ENCODE data around the gene CEP170B. TPM values are rescaled to one million over a fixed set of nuclear protein-coding genes. Genes with fewer than 3 reads are reported as not detected.
"Not testable (repeated sequence)": the region's sequence is repeated elsewhere in the genome, so short reads cannot be mapped to it uniquely, and the experiment has no call there.

Gene CEP170B
- total and polyA plus RNA-seq, 2 donors (not counting 1 experiment from before 2014, with no cell fraction given): 4.0 to 13.9 TPM

- no peaks in the 10 kb centered on the region for H3K9me3 ChIP-seq (ENCODE audit: control insufficient read depth, insufficient read depth, low read depth, low read length)
- DNase-seq (ENCODE audit: low read depth in 2 of 2): peak; percentile 24 to 48
- peak overlapping the region; percentile 24 to 60 (median 42) for H3K4me3 ChIP-seq (replicated peaks in 1 of 4; ENCODE audit: control extremely low read depth in 1 of 4, insufficient read depth in 1 of 4, low read depth in 3 of 4, low read length in 4 of 4)
- no peak overlapping the region for H3K27ac ChIP-seq (ENCODE audit: insufficient read depth, low read length)
- no peaks in the 10 kb centered on the region for H3K36me3 ChIP-seq (ENCODE audit: control insufficient read depth, insufficient read depth, low read length)
- peaks cover 5% of the 10 kb centered on the region for H3K4me1 ChIP-seq (ENCODE audit: control insufficient read depth, extremely low read depth, insufficient read depth, low read length)
- H2AFZ ChIP-seq (ENCODE audit: low read length): peak overlapping the region; percentile 24
- peak overlapping the region; percentile 26 for H3K9ac ChIP-seq (ENCODE audit: insufficient read depth, low read length)
- no peaks in the 10 kb centered on the region for H3K27me3 ChIP-seq (ENCODE audit: control insufficient read depth, insufficient read depth, low read length)
- TF ChIP-seq CTCF (conservative IDR thresholded peaks at IDR 0.05 in 1 of 2, IDR thresholded peaks at IDR 0.05 in 1 of 2; ENCODE audit: low read depth in 1 of 2, low read length in 2 of 2): peak; percentile 48 to 52
- no peak for TF ChIP-seq EZH2 (IDR thresholded peaks at IDR 0.05; ENCODE audit: low read length, missing control alignments)
- H3K4me2 ChIP-seq (ENCODE audit: extremely low read depth, insufficient read depth, low read length): peak overlapping the region; percentile 62
- no peaks in the 10 kb centered on the region for H4K20me1 ChIP-seq (ENCODE audit: control insufficient read depth, extremely low read depth, insufficient read depth, low read length)
- H3K79me2 ChIP-seq (ENCODE audit: control insufficient read depth, insufficient read depth, low read length): no peaks in the 10 kb centered on the region
Measured at GRCh38 chr14:104827177-104828055, 37.7 kb upstream of the CEP170B start.

GRCh38 chr14:104830781-104831180 is 34.3 kb upstream of the CEP170B start:
- no peak for DNase-seq (ENCODE audit: low read depth in 2 of 2)
- H4K20me1 ChIP-seq (ENCODE audit: control insufficient read depth, extremely low read depth, insufficient read depth, low read length): no peaks in the 10 kb centered on the region
- no peak overlapping the region for H3K9ac ChIP-seq (ENCODE audit: insufficient read depth, low read length)
- H3K36me3 ChIP-seq (ENCODE audit: control insufficient read depth, insufficient read depth, low read length): no peaks in the 10 kb centered on the region
- H3K9me3 ChIP-seq (ENCODE audit: control insufficient read depth, insufficient read depth, low read depth, low read length): no peaks in the 10 kb centered on the region
- no peaks in the 10 kb centered on the region for H3K27me3 ChIP-seq (ENCODE audit: control insufficient read depth, insufficient read depth, low read length)
- H3K4me1 ChIP-seq (ENCODE audit: control insufficient read depth, extremely low read depth, insufficient read depth, low read length): peaks cover 3% of the 10 kb centered on the region
- no peaks in the 10 kb centered on the region for H3K79me2 ChIP-seq (ENCODE audit: control insufficient read depth, insufficient read depth, low read length)
- TF ChIP-seq EZH2 (IDR thresholded peaks at IDR 0.05; ENCODE audit: low read length, missing control alignments): no peak
- TF ChIP-seq CTCF (conservative IDR thresholded peaks at IDR 0.05 in 1 of 2, IDR thresholded peaks at IDR 0.05 in 1 of 2; ENCODE audit: low read depth in 1 of 2, low read length in 2 of 2): no peak
- H3K27ac ChIP-seq (ENCODE audit: insufficient read depth, low read length): no peak overlapping the region
- H3K4me3 ChIP-seq (replicated peaks in 1 of 4; ENCODE audit: control extremely low read depth in 1 of 4, insufficient read depth in 1 of 4, low read depth in 3 of 4, low read length in 4 of 4): no peak overlapping the region
- no peak overlapping the region for H3K4me2 ChIP-seq (ENCODE audit: extremely low read depth, insufficient read depth, low read length)
- H2AFZ ChIP-seq (ENCODE audit: low read length): no peak overlapping the region

- H3K36me3 ChIP-seq (ENCODE audit: control insufficient read depth, insufficient read depth, low read length); H3K27ac ChIP-seq (ENCODE audit: insufficient read depth, low read length); H3K9me3 ChIP-seq (ENCODE audit: control insufficient read depth, insufficient read depth, low read depth, low read length); H3K79me2 ChIP-seq (ENCODE audit: control insufficient read depth, insufficient read depth, low read length); H2AFZ ChIP-seq (ENCODE audit: low read length); H3K9ac ChIP-seq (ENCODE audit: insufficient read depth, low read length); H3K4me3 ChIP-seq (replicated peaks in 1 of 4; ENCODE audit: control extremely low read depth in 1 of 4, insufficient read depth in 1 of 4, low read depth in 3 of 4, low read length in 4 of 4); H3K4me2 ChIP-seq (ENCODE audit: extremely low read depth, insufficient read depth, low read length); H3K4me1 ChIP-seq (ENCODE audit: control insufficient read depth, extremely low read depth, insufficient read depth, low read length); H4K20me1 ChIP-seq (ENCODE audit: control insufficient read depth, extremely low read depth, insufficient read depth, low read length); H3K27me3 ChIP-seq (ENCODE audit: control insufficient read depth, insufficient read depth, low read length); DNase-seq (ENCODE audit: low read depth in 2 of 2): not testable (repeated sequence)
Measured at GRCh38 chr14:104836171-104836935, 28.7 kb upstream of the CEP170B start.

Data from fibroblast of lung (primary cell).